GM21737 (cell line): Measurements from ENCODE around the gene CFAP61.
A peak's percentile ranks its signal among the peaks of the same experiment; 100 is the strongest.

ENCODE experiments used
- ATAC-seq: cut with Tn5 transposase; IDR thresholded peaks from one replicate; pipeline ENCODE4 v1.9.1; 2021; ENCODE audit warnings: mild to moderate bottlenecking, moderate library complexity; ENCODE audit not compliant: unreplicated experiment

The CFAP61 gene

GRCh38 chr20:20272686-20273085 lies 220.4 kb downstream of the CFAP61 start:
- ATAC-seq = no peak

DNA sequence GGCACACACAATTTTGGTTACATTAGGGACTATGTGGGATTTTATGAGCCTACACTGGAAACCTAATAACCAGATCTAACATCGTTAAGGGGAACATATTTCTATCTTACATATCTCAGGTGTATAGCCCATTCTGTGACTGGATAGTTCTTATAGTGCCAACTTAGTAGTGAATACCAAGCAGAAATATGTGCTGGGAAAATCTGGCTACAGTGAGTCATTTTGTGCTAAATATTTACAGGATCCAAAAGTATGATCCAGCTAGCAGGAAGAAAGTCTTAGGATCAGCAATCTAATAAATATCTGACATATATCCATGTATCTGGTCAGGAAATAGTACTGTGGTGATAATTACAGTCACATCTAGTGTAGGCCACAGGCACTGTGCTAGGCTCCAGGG lies 221.0 kb downstream of the CFAP61 start:
- ATAC-seq = no peak

GRCh38 chr20:20274821-20275220 lies 222.5 kb downstream of the CFAP61 start:
- no peak for ATAC-seq

- ATAC-seq = no peak
These were observed 223.3 kb downstream of the CFAP61 start for GRCh38 chr20:20275636-20276035.

GRCh38 chr20:20276811-20277530 lies 224.6 kb downstream of the CFAP61 start:
- no peak for ATAC-seq

GRCh38 chr20:20277894-20278335 lies 225.6 kb downstream of the CFAP61 start:
- no peak for ATAC-seq

- ATAC-seq = no peak
These were observed 233.7 kb downstream of the CFAP61 start for GRCh38 chr20:20286061-20286460.

- ATAC-seq = no peak
These were observed 237.0 kb downstream of the CFAP61 start for GRCh38 chr20:20289331-20289730.

DNA sequence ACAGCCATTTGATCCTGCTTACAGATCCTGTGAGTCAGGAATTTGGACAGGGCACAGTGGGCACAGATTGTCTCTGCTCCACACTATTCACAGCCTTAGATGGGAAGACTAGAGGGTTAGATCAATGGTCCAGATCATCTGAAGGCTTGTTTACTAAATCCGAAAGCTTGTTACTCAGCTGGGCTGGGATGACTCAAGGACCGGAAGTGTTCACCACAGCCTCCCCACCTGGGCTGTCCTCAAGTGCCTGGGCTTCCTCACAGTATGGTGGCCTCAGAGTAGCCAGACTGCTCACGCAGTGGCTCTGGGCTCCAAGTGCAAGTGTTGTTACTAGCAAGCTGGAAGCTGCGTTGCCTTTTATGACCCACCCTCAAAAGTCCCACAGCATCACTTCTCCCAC lies 240.1 kb downstream of the CFAP61 start:
- no peak for ATAC-seq

DNA sequence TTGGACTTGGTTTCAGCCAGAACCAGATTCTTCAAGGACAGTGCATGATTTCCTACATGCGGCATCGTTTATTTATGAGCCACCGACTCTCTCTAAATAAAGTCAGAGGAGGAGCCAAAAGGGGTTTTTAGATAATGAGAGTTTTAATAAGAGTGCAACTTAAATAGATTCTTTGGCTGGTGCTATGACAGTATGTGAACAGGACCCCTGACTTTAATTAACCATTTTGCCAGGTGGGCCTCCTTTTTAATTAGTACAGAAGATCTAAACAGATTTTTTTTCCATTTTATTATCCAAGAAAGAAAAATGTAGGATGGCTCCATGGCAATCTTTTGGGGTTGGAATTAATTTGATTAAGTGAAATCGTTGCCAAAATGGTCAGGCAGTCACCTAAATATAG lies 240.8 kb downstream of the CFAP61 start:
- ATAC-seq = no peak

- no peak for ATAC-seq
These were observed 241.5 kb downstream of the CFAP61 start for GRCh38 chr20:20293691-20294385.

- no peak for ATAC-seq
These were observed 243.5 kb downstream of the CFAP61 start for GRCh38 chr20:20295621-20296498.

- ATAC-seq = no peak
These were observed 244.8 kb downstream of the CFAP61 start for GRCh38 chr20:20297181-20297580.

DNA sequence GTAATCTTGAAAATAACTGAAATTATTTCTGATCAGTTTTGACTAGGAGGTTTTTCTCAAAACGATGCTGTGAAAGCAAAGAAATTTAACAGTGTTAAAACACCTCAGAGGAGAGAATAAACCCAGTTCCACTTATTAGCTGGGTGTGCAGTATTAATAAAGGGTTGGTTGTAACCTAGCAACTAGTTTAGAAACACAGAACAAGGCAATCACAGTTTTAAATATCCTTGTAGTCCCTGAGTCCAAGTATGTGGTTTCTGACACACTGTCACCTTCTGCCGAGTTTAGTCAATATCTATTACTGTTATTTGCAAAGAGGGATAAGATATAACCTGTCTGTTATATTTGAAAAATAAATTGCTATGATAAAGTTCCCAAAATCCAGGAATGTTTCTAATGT lies 245.4 kb downstream of the CFAP61 start:
- no peak for ATAC-seq

GRCh38 chr20:20299904-20300303 lies 247.6 kb downstream of the CFAP61 start:
- ATAC-seq = no peak

DNA sequence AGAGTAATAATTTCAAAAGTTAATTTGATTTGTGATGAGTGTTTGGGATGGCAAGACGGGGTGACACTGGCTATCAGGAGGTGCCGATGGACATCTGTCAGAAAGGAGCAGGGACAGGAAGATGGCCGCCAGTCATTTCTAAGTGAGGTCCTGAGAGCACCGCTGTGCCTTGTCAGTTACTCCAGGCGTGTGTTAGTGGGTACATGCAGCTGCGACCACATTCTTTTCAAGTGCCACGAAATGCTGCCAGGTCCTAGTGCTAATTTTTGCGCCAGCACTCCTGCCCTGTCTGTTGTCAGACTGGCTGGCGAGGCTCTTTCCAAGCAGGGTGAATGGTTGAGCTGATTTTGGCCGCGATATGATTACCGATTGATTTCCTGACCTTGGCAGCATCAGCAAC lies 251.0 kb downstream of the CFAP61 start:
- no peak for ATAC-seq

GRCh38 chr20:20303742-20304141 lies 251.4 kb downstream of the CFAP61 start:
- ATAC-seq = no peak

GRCh38 chr20:20304942-20305341 lies 252.6 kb downstream of the CFAP61 start:
- ATAC-seq = no peak

DNA sequence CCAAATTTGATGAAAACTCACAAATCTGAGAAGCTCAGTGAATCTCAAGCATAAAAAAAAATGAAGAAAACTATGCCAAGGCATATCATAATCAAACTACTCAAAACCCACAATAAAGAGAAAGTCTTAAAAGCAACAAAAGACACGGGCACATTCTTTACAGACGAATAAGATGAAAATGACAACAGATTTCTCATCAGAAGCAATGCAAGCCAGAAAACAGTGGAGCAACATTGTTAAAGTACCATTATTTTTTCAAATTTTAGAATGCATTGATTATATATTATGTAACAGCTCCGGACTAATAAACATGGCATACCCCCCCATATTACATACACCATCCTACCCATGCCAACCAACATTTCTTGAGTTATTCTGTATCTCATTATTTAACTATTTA lies 260.2 kb downstream of the CFAP61 start:
- no peak for ATAC-seq

DNA sequence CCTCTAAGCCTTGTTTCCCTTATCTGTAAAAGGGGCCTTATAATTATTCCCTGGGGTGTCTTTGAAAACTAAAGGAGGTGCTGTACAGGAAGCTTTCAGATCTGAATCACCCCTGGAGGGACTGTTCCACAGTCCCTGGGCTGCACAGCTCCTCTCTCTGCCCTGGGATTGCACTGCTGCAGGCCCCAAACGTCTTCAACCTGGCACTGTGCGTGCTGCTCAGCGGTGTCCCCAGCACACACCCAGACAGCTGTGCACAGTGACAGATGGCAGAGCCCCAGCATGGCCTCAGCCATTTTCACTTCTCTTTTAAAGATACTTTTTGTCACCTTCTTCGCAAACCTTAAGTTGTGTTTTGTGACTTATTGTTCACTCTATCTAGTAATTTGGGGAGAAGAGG lies 264.9 kb downstream of the CFAP61 start:
- ATAC-seq = peak; percentile 82

DNA sequence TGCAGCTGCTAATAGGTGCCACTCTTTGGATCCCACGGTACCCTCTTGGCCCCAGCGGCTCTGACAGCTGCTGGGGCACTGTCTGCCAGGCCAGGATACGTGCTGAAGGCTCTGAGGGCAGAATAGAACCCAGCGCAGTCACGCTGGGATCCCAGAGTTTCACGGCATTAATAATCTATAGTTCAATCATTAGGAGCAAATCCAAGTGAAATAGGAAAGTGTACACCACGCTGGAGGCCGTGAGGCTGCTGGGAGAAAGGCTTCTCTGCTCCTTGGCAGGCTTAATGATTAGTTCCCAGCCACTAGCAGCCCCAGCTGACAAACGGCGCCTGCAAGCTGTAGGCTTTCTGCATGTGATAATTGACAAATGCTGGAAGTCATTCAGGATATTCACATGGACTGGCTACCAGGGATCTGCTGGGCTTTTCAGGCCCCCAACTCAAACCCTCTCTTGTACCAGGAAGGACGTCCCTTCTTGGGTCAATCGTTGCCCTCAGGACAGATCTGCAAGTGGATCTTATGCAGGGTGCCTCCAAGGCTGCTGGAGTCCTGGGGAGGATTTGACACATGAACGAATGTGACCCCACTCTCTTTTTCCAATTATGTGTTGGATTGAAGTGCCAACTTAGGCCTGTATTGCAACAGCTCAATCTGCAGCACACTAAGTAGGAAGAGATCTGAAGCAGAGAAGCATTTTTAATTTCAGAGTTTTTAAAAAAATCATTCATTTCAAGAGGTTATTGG lies 265.5 kb downstream of the CFAP61 start:
- ATAC-seq = no peak
